C4-2B (cell line): ENCODE measurements around the gene TMEM175.
"Not testable (repeated sequence)": the region's sequence is repeated elsewhere in the genome, so short reads cannot be mapped to it uniquely, and the experiment has no call there.

Experiments
- H3K27ac ChIP-seq: fragments of 450-650 bp; 2 replicates; pipeline ENCODE4 v1.5.1; 2017
- CTCF ChIP-seq: fragments of 450-650 bp; conservative IDR thresholded peaks from 2 replicates; pipeline ENCODE4 v1.5.1; 2017; ENCODE audit warnings: mild to moderate bottlenecking
- ZFX ChIP-seq: fragments of 450-650 bp; IDR thresholded peaks from 2 replicates; pipeline ENCODE4 v1.6.1; 2017

TMEM175 gene

GRCh38 chr4:912548-913279 lies 19.5 kb upstream of the TMEM175 start:
- TF ChIP-seq CTCF (no peak), ZFX (no peak)
- no peak overlapping the region for H3K27ac ChIP-seq

- TF ChIP-seq ZFX (no peak), CTCF (no peak)
- H3K27ac ChIP-seq = no peak overlapping the region
Measured at GRCh38 chr4:913280-913618, 19.0 kb upstream of the TMEM175 start.

GRCh38 chr4:914531-914930 lies 17.7 kb upstream of the TMEM175 start:
- no peak overlapping the region for H3K27ac ChIP-seq
- TF ChIP-seq CTCF (no peak), ZFX (no peak)

- no peak overlapping the region for H3K27ac ChIP-seq
- no peak for TF ChIP-seq ZFX
- no peak for TF ChIP-seq CTCF
Measured at GRCh38 chr4:915041-915474, 17.2 kb upstream of the TMEM175 start.

GRCh38 chr4:915595-915994 lies 16.7 kb upstream of the TMEM175 start:
- TF ChIP-seq ZFX (no peak), CTCF (no peak)
- no peak overlapping the region for H3K27ac ChIP-seq

GRCh38 chr4:917466-917865 lies 14.8 kb upstream of the TMEM175 start:
- TF ChIP-seq CTCF (no peak), ZFX (no peak)
- H3K27ac ChIP-seq = no peak overlapping the region

GRCh38 chr4:917992-918391 lies 14.3 kb upstream of the TMEM175 start:
- TF ChIP-seq CTCF (no peak), ZFX (no peak)

GRCh38 chr4:918591-918990 lies 13.7 kb upstream of the TMEM175 start:
- not testable (repeated sequence) for H3K27ac ChIP-seq

More at GRCh38 chr4:917992-918391, 14.3 kb upstream of the TMEM175 start:
- H3K27ac ChIP-seq = no peak overlapping the region

- not testable (repeated sequence) for H3K27ac ChIP-seq
Measured at GRCh38 chr4:919004-919680, 13.1 kb upstream of the TMEM175 start.
